Measurements from ENCODE around the gene CEP83. TPM values are rescaled to one million over a fixed set of nuclear protein-coding genes. Genes with fewer than 3 reads are reported as not detected.

CEP83 gene
- total RNA-seq, 1 donor from 2014 or later: 16.5 TPM

DNA sequence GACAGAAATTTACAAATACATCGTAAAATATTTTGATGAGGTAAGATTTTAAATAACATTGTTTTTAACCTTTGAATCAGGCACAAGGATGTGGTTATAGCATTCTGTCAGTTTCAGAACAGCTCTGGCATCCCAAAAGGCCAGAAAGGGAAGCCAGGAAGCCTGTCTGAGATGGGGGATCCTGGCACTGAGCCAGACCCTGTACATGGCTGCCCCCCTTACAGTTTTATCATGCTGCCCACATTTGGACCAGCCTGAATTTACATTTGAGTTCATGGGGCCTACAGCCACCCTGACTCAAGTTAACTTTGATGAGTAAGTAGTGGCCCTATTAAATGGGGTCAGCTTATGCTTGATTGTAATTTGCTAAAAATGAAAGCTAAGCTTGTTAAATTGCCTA is 155.7 kb downstream of the CEP83 start:
- Histone ChIP-seq H3K4me3 (no peak overlapping the region), H3K27ac (no peak overlapping the region), H3K4me1 (peaks cover 6% of the 10 kb centered on the region), H3K9me3 (no peaks in the 10 kb centered on the region), H3K36me3 (peaks cover 0 to 13% of the 10 kb centered on the region in 2 donors), H3K27me3 (no peaks in the 10 kb centered on the region)
- TF ChIP-seq POLR2AphosphoS5 (IDR thresholded peaks at IDR 0.05; ENCODE audit: insufficient read depth in 1 of 2, low read depth in 1 of 2): no peak
- TF ChIP-seq, protein P1, sequence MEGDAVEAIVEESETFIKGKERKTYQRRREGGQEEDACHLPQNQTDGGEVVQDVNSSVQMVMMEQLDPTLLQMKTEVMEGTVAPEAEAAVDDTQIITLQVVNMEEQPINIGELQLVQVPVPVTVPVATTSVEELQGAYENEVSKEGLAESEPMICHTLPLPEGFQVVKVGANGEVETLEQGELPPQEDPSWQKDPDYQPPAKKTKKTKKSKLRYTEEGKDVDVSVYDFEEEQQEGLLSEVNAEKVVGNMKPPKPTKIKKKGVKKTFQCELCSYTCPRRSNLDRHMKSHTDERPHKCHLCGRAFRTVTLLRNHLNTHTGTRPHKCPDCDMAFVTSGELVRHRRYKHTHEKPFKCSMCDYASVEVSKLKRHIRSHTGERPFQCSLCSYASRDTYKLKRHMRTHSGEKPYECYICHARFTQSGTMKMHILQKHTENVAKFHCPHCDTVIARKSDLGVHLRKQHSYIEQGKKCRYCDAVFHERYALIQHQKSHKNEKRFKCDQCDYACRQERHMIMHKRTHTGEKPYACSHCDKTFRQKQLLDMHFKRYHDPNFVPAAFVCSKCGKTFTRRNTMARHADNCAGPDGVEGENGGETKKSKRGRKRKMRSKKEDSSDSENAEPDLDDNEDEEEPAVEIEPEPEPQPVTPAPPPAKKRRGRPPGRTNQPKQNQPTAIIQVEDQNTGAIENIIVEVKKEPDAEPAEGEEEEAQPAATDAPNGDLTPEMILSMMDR (IDR thresholded peaks at IDR 0.05): no peak
- no peak for TF ChIP-seq POLR2A (IDR thresholded peaks at IDR 0.05)
- intact Hi-C loops (cut with DNase I): no loop called here
- no peak for DNase-seq (ENCODE audit: extremely low spot score in 2 of 2)

DNA sequence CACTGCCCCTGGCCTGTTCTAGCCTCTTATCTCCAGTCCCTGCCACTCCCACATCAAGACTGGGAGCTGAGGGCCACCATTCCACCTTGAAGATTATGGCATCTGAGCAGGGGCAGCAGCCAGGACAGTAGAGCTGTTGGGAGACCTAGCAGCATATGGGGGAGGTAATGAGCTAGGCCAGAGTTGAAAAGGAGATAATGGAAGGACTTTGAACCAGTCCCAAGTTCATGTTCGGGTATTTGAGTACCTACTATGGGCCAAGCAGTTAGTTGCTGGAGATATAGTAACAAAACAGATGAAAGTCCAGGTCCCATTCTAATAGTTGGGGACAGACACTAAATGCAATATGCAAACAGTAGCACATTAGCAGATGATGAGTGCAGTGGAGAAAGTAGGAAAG is 159.8 kb downstream of the CEP83 start:
- Histone ChIP-seq H3K9me3 (no peaks in the 10 kb centered on the region), H3K27ac (no peak overlapping the region), H3K27me3 (no peaks in the 10 kb centered on the region), H3K36me3 (peaks cover 0 to 16% of the 10 kb centered on the region in 2 donors), H3K4me1 (peaks cover 5% of the 10 kb centered on the region), H3K4me3 (no peak overlapping the region)
- DNase-seq (ENCODE audit: extremely low spot score in 2 of 2): no peak
- TF ChIP-seq, protein P1 (IDR thresholded peaks at IDR 0.05): no peak
- TF ChIP-seq POLR2A (IDR thresholded peaks at IDR 0.05): no peak
- TF ChIP-seq POLR2AphosphoS5 (IDR thresholded peaks at IDR 0.05; ENCODE audit: insufficient read depth in 1 of 2, low read depth in 1 of 2): no peak
- intact Hi-C loops (cut with DNase I): no loop called here

DNA sequence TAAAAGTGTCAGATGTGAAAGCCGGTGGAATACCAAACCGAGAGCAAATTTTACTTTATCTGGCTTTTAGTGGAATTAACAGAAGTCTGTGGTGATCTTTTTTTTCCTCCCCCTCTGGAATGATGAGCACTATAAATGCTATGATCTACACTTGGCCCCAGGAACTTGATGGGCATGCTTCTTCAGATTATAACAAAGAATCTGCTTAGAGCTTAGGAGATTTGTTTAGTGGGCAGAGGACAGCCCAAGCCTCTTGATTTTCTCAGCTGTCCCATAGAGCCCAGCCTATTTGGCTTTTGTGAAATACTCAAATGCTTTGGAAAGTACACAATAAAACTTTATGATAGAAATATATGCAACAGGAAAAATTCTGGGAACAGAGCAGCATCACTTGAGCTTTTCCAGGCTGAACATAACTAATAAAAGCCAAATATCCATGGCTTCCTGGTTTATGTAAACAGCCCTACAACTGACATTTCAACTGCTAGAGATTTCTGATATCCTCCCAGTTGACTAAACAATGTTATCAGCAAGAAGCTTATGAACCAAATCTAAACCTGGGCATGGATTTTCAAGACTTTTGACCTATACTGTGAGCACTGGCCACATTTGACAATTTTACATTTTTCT is 161.7 kb downstream of the CEP83 start:
- TF ChIP-seq, protein P1 (IDR thresholded peaks at IDR 0.05): no peak
- TF ChIP-seq POLR2A (IDR thresholded peaks at IDR 0.05) (no peak), POLR2AphosphoS5 (IDR thresholded peaks at IDR 0.05; ENCODE audit: insufficient read depth in 1 of 2, low read depth in 1 of 2) (no peak)
- H3K27me3 ChIP-seq: no peaks in the 10 kb centered on the region
- DNase-seq (ENCODE audit: extremely low spot score in 2 of 2): no peak
- H3K4me1 ChIP-seq: no peaks in the 10 kb centered on the region
- no peak overlapping the region for H3K4me3 ChIP-seq
- no peaks in the 10 kb centered on the region for H3K9me3 ChIP-seq
- H3K36me3 ChIP-seq: peaks cover 0 to 16% of the 10 kb centered on the region in 2 donors
- intact Hi-C loops (cut with DNase I): no loop called here
- H3K27ac ChIP-seq: no peak overlapping the region

DNA sequence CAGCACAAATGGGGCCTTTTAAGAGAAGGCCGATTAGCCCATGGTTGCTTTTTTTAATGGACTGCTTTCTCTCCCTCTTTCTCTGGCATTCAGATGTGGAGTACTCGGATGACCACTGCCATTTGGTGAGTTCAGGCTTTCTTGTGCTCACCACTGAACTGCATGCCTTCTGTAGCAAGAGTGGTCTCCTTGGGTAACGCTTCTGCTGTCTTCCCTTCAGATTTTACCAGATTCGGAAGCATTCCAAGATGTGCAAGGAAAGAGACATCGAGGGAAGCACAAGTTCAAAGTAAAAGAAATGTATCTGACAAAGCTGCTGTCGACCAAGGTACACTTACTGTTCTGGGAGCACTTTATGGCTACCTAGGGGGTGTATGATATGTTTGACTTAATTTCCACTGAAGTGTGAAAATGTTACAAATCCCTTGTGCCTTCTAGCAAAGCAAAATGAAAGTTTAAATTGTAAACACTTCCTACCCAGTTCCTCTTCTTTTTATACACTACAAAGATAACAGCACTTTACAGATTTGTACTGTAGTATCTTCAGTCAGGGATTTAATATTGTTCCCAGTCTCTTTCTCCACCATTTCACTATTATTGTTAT is 162.5 kb downstream of the CEP83 start:
- no peak for DNase-seq (ENCODE audit: extremely low spot score in 2 of 2)
- H3K36me3 ChIP-seq: peaks cover 0 to 13% of the 10 kb centered on the region in 2 donors
- H3K27ac ChIP-seq: no peak overlapping the region
- intact Hi-C loops (cut with DNase I): no loop called here
- no peaks in the 10 kb centered on the region for H3K9me3 ChIP-seq
- H3K27me3 ChIP-seq: no peaks in the 10 kb centered on the region
- no peak overlapping the region for H3K4me3 ChIP-seq
- no peaks in the 10 kb centered on the region for H3K4me1 ChIP-seq
- TF ChIP-seq, protein P1 (IDR thresholded peaks at IDR 0.05): no peak
- TF ChIP-seq POLR2AphosphoS5 (IDR thresholded peaks at IDR 0.05; ENCODE audit: insufficient read depth in 1 of 2, low read depth in 1 of 2): no peak
- TF ChIP-seq POLR2A (IDR thresholded peaks at IDR 0.05): no peak

DNA sequence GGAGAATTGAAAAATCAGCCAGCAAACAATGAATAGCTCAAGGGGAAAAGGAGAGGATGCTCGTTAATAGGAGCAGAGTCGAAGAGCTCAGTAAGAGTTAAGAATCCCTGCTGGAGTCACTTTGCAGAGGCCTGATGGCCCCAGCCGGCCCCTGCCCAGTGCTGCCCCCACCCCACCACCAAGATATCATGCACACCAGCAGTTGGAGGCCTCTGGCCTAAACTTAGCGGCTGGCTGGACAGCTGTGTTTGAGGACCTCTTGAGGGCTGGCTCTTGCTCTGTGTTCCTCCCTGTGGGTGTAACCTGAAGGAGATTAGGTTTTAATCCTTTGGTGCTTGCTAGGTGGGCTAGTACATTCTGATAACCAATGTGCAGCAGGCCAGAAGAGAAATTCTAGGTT is 169.3 kb downstream of the CEP83 start:
- H3K4me3 ChIP-seq: no peak overlapping the region
- H3K36me3 ChIP-seq: no peaks in the 10 kb centered on the region
- peaks cover 40% of the 10 kb centered on the region for H3K4me1 ChIP-seq
- intact Hi-C loops (cut with DNase I): no loop called here
- DNase-seq (ENCODE audit: extremely low spot score in 2 of 2): no peak
- H3K27ac ChIP-seq: peak overlapping the region; percentile 57
- H3K9me3 ChIP-seq: no peaks in the 10 kb centered on the region
- no peaks in the 10 kb centered on the region for H3K27me3 ChIP-seq
- peak in 1 of 2 donors; percentile 41 for TF ChIP-seq POLR2AphosphoS5 (IDR thresholded peaks at IDR 0.05; ENCODE audit: insufficient read depth in 1 of 2, low read depth in 1 of 2)
- TF ChIP-seq POLR2A (IDR thresholded peaks at IDR 0.05): no peak

Data from vagina (tissue), 2 donors.